Endodermal cell (in vitro differentiated cells): ENCODE data around the gene SLC5A11. TPM values are rescaled to one million over a fixed set of nuclear protein-coding genes. Genes with fewer than 3 reads are reported as not detected.
"Not testable (repeated sequence)": the region's sequence is repeated elsewhere in the genome, so short reads cannot be mapped to it uniquely, and the experiment has no call there.

Source experiments
- DNase-seq: peaks from one replicate; pipeline ENCODE4 v3.0.0-alpha.2; 2017
- H3K27ac ChIP-seq: 2 replicates; pipeline ENCODE4 v1.5.1; 2013; ENCODE audit warnings: mild to moderate bottlenecking, low read depth, low read length, moderate library complexity
- H3K27me3 ChIP-seq: 2 replicates; pipeline ENCODE4 v1.6.1; 2013; ENCODE audit warnings: mild to moderate bottlenecking, low read length, moderate library complexity; ENCODE audit not compliant: insufficient read depth, control insufficient read depth, poor library complexity, severe bottlenecking
- H3K36me3 ChIP-seq: 2 replicates; pipeline ENCODE4 v1.7.0; 2013; ENCODE audit warnings: mild to moderate bottlenecking, low read length, moderate library complexity; ENCODE audit not compliant: control insufficient read depth, insufficient read depth
- H3K4me1 ChIP-seq: one replicate; pipeline ENCODE4 v1.7.0; 2013; ENCODE audit warnings: low read length; ENCODE audit not compliant: control insufficient read depth, insufficient read depth
- H3K4me3 ChIP-seq: 2 replicates; pipeline ENCODE4 v1.5.1; 2013; ENCODE audit warnings: mild to moderate bottlenecking, low read length, moderate library complexity
- H3K9ac ChIP-seq: 2 replicates; pipeline ENCODE4 v1.6.1; 2013; ENCODE audit warnings: mild to moderate bottlenecking, low read length, moderate library complexity; ENCODE audit not compliant: poor library complexity, severe bottlenecking; ENCODE audit errors: extremely low read depth
- H3K9me3 ChIP-seq: 2 replicates; pipeline ENCODE4 v1.6.1; 2013; ENCODE audit warnings: mild to moderate bottlenecking, low read length, moderate library complexity; ENCODE audit not compliant: control insufficient read depth
- H3K27ac Mint-ChIP-seq: 2 replicates; pipeline ENCODE4 v1.8.0; 2020; ENCODE audit warnings: mixed read lengths
- H3K27me3 Mint-ChIP-seq: 2 replicates; pipeline ENCODE4 v1.8.0; 2021; ENCODE audit warnings: mild to moderate bottlenecking, mixed read lengths; ENCODE audit not compliant: insufficient read depth
- H3K36me3 Mint-ChIP-seq: 2 replicates; pipeline ENCODE4 v1.8.0; 2020; ENCODE audit warnings: low read depth, mixed read lengths
- H3K4me1 Mint-ChIP-seq: 2 replicates; pipeline ENCODE4 v1.8.0; 2020; ENCODE audit warnings: mixed read lengths
- H3K4me3 Mint-ChIP-seq: 2 replicates; pipeline ENCODE4 v1.8.0; 2020; ENCODE audit warnings: mild to moderate bottlenecking, moderate library complexity, mixed read lengths
- H3K9me3 Mint-ChIP-seq: 2 replicates; pipeline ENCODE4 v1.8.0; 2020; ENCODE audit warnings: mild to moderate bottlenecking, mixed read lengths
- CTCF ChIP-seq: fragments of 200-600 bp; sonication (generic); conservative IDR thresholded peaks from 2 replicates; pipeline ENCODE4 v1.5.0; 2021; ENCODE audit warnings: antibody characterized with exemption, mild to moderate bottlenecking
- WGBS, 2 experiments: methylation state at CpG; one replicate each; pipeline versions ENCODE4 v1.1.5 to v1.1.7; 2013; ENCODE audit warnings: missing lambda C conversion rate in 2 of 2, mixed read lengths in 1 of 2; ENCODE audit not compliant: insufficient coverage in 1 of 2, insufficient read length in 1 of 2; 5-methylcytosine and 5-hydroxymethylcytosine counted together
- total RNA-seq, 2 donors: library from RNA; stranded (reverse); fragmentation: NEBNext Ultra II Directional in 1 of 2; extraction: Animal tissue kit (Norgen Biotek cat#: 25700) in 1 of 2; gene quantifications; 2 replicates in 1 of 2; 3 replicates in 1 of 2; pipeline ENCODE4 v1.2.1, GENCODE V29; 2021

The SLC5A11 gene
- total RNA-seq, 2 donors from 2014 or later: 0.29 TPM; not detected in 1

- WGBS, 2 experiments: no CpG with 5 or more reads among the region's 2 CpGs
- H3K27me3 ChIP-seq: peaks cover 8% of the 10 kb centered on the region
- H3K27ac Mint-ChIP-seq: no peak overlapping the region
- peaks cover 8% of the 10 kb centered on the region for H3K27me3 Mint-ChIP-seq
- H3K4me3 Mint-ChIP-seq: no peak overlapping the region
- H3K9me3 ChIP-seq: no peaks in the 10 kb centered on the region
- no peaks in the 10 kb centered on the region for H3K4me1 Mint-ChIP-seq
- H3K36me3 ChIP-seq: no peaks in the 10 kb centered on the region
- no peaks in the 10 kb centered on the region for H3K36me3 Mint-ChIP-seq
- H3K27ac ChIP-seq: no peak overlapping the region
- TF ChIP-seq CTCF: no peak
- H3K4me1 ChIP-seq: no peaks in the 10 kb centered on the region
- no peak overlapping the region for H3K9ac ChIP-seq
- no peak for DNase-seq
- H3K4me3 ChIP-seq: no peak overlapping the region
- H3K9me3 Mint-ChIP-seq: no peaks in the 10 kb centered on the region
Observed at GRCh38 chr16:24887472-24887871, 41.7 kb downstream of the SLC5A11 start.

- peaks cover 8% of the 10 kb centered on the region for H3K27me3 Mint-ChIP-seq
- 86 to 89% methylated on average over 13 of the region's 13 CpGs for WGBS, 2 experiments
- no peak overlapping the region for H3K27ac Mint-ChIP-seq
- H3K4me3 Mint-ChIP-seq: no peak overlapping the region
- Histone ChIP-seq H3K27me3 (peaks cover 8% of the 10 kb centered on the region), H3K4me1 (no peaks in the 10 kb centered on the region), H3K27ac (no peak overlapping the region), H3K36me3 (no peaks in the 10 kb centered on the region), H3K9me3 (no peaks in the 10 kb centered on the region), H3K4me3 (no peak overlapping the region), H3K9ac (no peak overlapping the region)
- H3K4me1 Mint-ChIP-seq: no peaks in the 10 kb centered on the region
- no peak for DNase-seq
- no peak for TF ChIP-seq CTCF
- H3K36me3 Mint-ChIP-seq: no peaks in the 10 kb centered on the region
- H3K9me3 Mint-ChIP-seq: no peaks in the 10 kb centered on the region
Observed at GRCh38 chr16:24890746-24891145, 45.0 kb downstream of the SLC5A11 start.

- H3K4me1 Mint-ChIP-seq: no peaks in the 10 kb centered on the region
- H3K4me3 Mint-ChIP-seq: no peak overlapping the region
- Histone ChIP-seq H3K27ac (no peak overlapping the region), H3K9ac (no peak overlapping the region), H3K27me3 (peaks cover 6% of the 10 kb centered on the region), H3K4me3 (no peak overlapping the region), H3K4me1 (no peaks in the 10 kb centered on the region), H3K36me3 (no peaks in the 10 kb centered on the region), H3K9me3 (no peaks in the 10 kb centered on the region)
- H3K9me3 Mint-ChIP-seq: no peaks in the 10 kb centered on the region
- H3K36me3 Mint-ChIP-seq: no peaks in the 10 kb centered on the region
- no peak for TF ChIP-seq CTCF
- WGBS, 2 experiments: no CpG with 5 or more reads among the region's 1 CpG
- peaks cover 1% of the 10 kb centered on the region for H3K27me3 Mint-ChIP-seq
- no peak for DNase-seq
- no peak overlapping the region for H3K27ac Mint-ChIP-seq
Observed at GRCh38 chr16:24896439-24896838, 50.7 kb downstream of the SLC5A11 start.

GRCh38 chr16:24897522-24897921, 51.8 kb downstream of the SLC5A11 start:
- not testable (repeated sequence) for H3K4me1 Mint-ChIP-seq, H3K4me1 ChIP-seq, H3K4me3 ChIP-seq, H3K9me3 Mint-ChIP-seq, H3K27me3 ChIP-seq, H3K9ac ChIP-seq, H3K4me3 Mint-ChIP-seq, H3K27ac Mint-ChIP-seq, H3K9me3 ChIP-seq, H3K36me3 ChIP-seq, H3K36me3 Mint-ChIP-seq, DNase-seq, H3K27me3 Mint-ChIP-seq, H3K27ac ChIP-seq
- WGBS, 2 experiments: 85% methylated on average over 2 of the region's 2 CpGs; no CpG with 5 or more reads in 1 of the 2 experiments
